ENCODE data around the gene KDM5C.

DNA sequence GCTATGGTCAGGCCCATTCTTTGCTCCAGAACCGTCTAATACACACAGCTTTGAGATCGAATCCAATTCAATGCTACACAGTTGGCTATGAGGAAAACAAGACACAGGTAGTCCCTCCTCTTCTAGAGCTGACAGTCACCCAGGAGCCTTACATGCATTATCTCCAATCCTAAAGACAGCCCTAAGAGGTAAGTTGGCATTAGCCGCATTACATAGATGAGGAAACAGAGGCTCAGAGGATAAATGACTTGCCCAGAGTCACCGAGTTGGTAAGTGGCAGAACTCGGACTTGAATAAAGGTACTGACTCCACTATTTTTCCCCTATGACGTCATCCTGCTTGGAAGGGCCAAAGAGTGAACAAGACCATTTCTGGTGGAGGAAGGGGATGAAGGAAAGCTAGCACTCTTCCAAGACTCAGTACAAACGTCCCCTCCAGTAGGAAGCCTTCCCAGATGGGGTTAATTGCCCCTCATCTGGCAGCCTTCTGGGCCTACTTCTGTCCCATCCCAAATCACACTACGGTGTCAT lies 47.9 kb upstream of the KDM5C start:
- TF ChIP-seq, protein P1, sequence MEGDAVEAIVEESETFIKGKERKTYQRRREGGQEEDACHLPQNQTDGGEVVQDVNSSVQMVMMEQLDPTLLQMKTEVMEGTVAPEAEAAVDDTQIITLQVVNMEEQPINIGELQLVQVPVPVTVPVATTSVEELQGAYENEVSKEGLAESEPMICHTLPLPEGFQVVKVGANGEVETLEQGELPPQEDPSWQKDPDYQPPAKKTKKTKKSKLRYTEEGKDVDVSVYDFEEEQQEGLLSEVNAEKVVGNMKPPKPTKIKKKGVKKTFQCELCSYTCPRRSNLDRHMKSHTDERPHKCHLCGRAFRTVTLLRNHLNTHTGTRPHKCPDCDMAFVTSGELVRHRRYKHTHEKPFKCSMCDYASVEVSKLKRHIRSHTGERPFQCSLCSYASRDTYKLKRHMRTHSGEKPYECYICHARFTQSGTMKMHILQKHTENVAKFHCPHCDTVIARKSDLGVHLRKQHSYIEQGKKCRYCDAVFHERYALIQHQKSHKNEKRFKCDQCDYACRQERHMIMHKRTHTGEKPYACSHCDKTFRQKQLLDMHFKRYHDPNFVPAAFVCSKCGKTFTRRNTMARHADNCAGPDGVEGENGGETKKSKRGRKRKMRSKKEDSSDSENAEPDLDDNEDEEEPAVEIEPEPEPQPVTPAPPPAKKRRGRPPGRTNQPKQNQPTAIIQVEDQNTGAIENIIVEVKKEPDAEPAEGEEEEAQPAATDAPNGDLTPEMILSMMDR (IDR thresholded peaks at IDR 0.05 in 8 of 11, conservative IDR thresholded peaks at IDR 0.05 in 3 of 11) = no peak
- TF ChIP-seq POLR2AphosphoS5 (IDR thresholded peaks at IDR 0.05) (no peak), POLR2A (IDR thresholded peaks at IDR 0.05) (no peak)

Data from spleen (tissue), 7 donors.